ENCODE results near the gene CYP2D6.
"Not testable (repeated sequence)": the region's sequence is repeated elsewhere in the genome, so short reads cannot be mapped to it uniquely, and the experiment has no call there.

Gene CYP2D6

DNA sequence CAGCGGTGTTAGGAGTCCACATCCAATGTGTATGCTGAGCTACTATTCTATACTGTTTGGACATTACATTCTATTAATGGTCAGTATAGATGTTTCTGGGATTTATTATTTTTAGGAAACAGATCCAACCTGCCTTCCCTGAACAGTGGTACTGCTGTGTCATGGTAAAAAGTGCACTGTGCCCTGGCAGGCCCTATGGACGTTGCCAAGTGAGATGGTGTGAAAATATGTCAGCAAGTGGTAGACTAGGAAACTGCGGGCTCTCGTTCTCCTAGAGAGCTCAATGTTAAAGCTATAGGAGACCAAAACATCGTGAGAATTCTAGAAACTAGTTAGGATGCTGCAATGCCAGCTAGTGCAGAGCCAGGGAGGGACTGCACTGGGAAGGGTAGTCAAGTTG, 26.0 kb upstream of the CYP2D6 start:
- DNase-seq = no peak

DNA sequence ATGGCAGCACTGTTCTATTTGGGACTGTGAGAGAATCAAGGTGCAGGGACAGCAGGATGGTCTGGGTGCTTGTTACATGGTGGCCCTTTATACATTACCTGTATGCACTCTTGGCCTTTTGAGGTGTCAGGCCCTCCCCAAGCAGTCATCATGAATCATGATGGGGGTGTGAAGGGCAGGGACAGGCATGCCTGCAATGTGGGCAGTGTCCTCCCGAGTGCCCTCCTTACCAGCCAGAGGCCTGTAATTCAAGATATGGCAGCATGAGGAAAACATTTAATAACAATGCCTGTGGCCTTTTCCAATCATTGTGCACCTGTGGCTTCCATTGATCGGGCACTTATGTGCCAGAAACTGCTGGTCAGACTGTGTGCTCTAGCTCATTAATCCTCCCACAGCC, 25.5 kb upstream of the CYP2D6 start:
- no peak for DNase-seq

DNA sequence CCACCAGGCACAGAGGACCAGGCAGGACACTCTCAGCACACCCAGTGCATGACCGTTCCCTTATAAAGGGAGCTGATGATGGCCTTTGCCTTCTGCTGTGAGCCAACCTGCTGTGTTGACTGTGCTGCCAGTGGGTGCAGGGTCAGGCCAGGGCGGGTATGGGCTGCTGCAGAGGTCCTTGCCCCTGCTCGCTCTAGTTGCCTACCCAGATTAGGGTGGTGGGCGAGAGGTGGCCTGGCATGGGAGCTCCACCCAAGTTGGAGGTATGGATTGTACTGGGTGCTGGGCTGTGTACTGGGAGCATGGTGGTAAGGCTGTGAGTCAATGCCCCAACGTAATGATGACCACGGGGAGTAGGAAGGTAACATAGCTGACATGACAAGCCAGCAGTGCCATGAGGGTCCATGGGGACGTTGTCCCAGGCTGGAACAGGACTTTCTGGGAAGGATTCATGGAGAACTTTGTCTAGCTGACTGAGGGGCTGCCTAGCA, 24.5 kb upstream of the CYP2D6 start:
- no peak for DNase-seq

DNA sequence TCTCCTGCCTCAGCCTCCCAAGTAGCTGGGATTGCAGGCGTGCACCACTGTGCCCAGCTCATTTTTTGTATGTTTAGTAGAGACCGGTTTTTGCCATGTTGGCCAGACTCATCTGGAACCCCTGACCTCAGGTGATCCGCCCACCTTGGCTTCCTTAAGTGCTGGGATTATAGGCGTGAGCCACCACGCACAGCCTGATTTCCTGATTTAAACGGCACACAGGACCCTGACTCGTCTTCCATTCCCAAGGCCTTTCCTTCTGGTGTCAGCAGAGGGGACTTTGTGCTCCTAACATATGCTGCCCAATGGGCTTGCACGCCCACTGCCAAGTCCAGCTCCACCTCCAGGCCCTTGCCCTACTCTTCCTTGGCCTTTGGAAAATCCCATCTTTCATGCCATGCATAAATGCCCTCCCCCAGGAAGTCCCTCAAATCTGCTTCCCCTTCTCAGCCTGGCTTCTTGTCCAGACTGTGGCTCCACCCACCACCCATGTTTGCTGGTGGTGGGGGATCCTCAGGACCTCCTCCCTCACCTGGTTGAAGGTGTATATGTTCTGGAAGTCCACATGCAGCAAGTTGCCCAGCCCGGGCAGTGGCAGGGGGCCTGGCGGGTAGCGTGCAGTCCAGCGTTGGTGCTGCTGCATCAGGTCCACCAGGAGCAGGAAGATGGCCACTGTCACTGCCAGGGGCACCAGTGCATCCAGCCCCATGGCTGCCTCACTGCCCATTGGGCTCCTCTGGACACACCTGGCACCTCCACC, 23.9 kb upstream of the CYP2D6 start:
- no peak for DNase-seq

DNA sequence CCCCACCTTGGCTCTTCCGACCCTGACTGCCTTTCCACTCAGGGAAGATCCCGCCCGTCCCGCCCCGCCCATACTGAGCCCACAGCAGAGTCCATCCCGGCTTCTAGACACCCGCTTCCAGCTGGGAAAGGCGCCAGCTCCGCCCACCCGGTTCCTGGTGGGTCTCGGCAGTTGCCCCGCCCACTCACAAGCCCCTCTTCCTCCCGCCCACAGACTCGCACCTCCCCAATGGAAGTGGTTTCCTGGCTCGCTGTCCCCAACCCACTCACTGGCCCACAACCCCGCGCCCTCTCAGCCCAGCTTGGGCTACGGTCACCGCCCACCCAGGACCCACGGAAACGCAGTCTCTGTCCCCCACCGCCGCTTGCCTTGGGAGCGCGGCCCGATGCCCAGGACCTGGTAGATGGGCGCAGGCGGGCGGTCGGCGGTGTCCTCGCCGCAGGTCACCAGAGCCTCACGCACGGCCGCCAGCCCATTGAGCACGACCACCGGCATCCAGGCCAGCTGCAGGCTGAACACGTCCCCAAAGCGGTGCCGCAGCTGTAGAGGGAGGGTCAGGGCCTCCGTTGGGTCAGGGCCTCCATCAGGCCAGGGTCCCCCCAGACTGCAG, 22.2 kb upstream of the CYP2D6 start:
- no peak for DNase-seq

DNA sequence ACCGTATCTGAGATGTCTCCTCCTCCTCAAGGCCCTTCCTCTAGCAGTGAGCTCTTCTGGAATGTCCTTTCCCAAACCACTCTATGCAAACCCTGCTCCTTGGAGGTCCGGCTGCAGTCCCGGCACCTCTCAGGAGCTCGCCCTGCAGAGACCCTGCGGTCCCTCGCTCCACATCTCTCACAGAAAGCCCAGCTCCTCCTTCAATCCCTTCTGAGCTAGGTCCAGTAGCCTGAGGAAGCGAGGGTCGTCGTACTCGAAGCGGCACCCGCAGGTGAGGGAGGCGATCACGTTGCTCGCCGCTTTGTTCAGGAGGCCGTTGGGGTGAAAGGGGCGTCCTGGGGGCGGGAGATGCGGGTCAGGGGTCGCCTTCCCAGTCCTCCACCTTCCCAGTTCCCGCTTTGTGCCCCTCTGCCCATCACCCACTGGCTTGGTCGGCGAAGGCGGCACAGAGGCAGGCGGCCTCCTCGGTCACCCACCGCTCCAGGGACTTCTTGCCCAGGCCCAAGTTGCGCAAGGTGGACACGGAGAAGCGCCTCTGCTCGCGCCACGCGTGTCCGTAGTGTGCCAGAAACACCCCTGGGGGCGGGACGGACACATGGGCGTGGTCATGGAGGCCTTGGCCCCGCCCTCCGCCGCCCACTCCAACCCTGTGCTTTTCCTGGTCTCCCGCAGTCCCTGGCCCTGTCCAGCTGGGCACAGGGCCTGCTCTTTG, 21.5 kb upstream of the CYP2D6 start:
- DNase-seq = no peak

DNA sequence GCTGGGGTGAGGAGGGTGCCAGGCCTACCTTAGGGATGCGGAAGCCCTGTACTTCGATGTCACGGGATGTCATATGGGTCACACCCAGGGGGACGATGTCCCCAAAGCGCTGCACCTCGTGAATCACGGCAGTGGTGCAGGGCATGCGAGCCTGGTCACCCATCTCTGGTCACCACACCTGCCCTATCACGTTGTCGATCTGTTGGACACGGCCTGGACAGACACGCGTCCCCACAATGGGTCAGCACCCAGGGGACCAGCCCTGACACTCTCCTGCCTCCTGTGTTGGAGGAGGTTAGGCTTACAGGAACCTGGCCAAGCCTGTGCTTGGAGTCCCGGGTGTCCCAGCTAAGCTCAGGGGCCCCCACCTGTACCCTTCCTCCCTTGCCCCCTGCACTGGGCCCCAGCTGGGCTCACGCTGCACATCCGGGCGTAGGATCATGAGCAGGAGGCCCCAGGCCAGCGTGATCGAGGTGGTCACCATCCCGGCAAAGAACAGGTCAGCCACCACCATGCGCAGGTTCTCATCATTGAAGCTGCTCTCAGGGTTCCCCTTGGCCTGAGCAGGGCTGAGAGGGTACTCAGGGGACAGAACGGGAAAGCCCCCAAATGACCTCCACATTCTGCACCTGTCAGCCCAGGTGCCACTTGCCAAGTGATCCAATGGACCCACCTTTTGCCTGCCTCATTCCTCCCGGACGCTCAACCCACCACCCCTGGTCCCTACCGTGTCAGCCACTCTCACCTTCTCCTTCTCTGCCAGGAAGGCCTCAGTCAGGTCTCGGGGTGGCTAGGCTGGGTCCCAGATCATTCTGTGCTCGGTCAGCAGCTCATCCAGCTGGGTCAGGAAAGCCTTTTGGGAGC, 20.3 kb upstream of the CYP2D6 start:
- no peak for DNase-seq

DNA sequence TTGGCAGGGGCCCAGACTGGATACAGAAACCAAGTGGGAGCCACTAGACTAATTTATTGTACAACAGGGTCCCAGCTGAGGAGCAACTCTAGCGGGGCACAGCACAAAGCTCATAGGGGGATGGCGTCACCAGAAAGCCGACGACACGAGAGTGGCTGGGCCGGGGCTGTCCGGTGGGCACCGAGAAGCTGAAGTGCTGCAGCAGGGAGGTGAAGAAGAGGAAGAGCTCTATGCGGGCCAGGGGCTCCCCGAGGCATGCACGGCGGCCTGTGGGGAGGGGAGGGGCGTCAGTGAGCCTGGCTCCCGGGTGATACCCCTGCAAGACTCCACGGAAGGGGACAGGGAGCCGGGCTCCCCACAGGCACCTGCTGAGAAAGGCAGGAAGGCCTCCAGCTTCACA, 19.2 kb upstream of the CYP2D6 start:
- not testable (repeated sequence) for DNase-seq

DNA sequence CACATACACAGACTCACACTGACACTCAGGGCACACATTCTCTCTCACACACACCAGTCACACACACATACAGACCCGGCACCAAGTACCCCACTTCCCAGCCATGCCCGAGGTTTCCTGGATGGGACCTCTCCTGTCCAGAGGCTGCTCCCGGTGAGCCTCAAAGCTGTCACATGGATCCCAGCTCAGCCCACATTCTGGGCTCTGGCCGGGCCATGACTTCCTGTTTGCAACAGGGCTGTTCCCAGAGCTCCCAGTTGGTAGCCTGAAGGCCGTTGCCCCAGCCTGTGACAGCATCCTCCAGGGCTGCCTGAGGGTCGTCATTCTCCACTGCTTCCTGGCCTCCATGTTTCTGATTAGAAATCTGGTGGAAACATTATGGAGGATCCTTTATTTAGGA, 14.6 kb upstream of the CYP2D6 start:
- DNase-seq = no peak

DNA sequence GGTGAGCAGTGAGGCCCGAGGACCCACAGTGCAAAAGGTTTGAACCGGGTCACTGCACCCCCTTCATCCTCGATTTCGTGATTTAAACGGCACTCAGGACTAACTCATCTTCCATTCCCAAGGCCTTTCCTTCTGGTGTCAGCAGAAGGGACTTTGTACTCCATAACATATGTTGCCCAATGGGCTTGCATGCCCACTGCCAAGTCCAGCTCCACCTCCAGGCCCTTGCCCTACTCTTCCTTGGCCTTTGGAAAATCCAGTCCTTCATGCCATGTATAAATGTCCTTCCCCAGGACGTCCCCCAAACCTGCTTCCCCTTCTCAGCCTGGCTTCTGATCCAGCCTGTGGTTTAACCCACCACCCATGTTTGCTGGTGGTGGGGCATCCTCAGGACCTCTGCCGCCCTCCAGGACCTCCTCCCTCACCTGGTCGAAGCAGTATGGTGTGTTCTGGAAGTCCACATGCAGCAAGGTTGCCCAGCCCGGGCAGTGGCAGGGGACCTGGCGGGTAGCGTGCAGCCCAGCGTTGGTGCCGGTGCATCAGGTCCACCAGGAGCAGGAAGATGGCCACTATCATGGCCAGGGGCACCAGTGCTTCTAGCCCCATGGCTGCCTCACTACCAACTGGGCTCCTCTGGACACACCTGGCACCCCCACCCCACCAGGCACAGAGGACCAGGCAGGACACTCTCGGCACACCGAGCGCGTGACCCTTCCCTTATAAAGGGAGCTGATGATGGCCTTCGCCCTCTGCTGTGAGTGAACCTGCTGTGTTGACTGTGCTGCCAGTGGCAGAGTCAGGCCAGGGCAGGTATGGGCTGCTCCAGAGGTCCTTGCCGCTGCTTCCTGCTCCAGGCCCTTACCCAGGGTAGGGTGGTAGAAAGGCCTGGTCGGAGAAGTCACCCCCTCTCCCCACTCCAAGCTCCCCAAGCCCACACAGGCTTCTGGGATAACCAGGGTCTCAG, 13.5 kb upstream of the CYP2D6 start:
- not testable (repeated sequence) for DNase-seq

DNA sequence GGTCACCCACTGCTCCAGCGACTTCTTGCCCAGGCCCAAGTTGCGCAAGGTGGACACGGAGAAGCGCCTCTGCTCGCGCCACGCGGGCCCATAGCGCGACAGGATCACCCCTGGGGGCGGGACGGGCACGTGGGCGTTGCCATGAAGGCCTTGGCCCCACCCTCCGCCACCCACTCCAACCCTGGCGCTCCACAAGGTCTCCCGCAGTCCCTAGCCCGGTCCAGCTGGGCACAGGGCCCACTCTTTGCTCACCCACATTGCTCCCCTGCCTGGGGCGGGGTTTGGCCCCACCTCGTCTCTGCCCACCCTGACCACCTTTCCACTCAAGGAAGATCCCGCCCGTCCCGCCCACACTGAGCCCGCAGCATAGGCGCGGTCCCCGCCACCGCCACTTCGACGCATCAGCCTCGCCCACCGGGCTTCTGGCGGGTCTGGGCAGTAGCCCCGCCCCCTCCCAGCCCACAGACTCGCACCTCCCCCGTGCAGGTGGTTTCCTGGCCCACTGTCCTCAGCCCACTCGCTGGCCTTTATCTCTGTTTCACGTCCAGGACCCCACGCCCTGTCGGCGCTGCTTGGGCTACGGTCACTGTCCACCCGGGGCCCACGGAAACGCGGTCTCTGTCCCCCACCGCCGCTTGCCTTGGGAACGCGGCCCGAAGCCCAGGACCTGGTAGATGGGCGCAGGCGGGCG, 12.3 kb upstream of the CYP2D6 start:
- DNase-seq = no peak

DNA sequence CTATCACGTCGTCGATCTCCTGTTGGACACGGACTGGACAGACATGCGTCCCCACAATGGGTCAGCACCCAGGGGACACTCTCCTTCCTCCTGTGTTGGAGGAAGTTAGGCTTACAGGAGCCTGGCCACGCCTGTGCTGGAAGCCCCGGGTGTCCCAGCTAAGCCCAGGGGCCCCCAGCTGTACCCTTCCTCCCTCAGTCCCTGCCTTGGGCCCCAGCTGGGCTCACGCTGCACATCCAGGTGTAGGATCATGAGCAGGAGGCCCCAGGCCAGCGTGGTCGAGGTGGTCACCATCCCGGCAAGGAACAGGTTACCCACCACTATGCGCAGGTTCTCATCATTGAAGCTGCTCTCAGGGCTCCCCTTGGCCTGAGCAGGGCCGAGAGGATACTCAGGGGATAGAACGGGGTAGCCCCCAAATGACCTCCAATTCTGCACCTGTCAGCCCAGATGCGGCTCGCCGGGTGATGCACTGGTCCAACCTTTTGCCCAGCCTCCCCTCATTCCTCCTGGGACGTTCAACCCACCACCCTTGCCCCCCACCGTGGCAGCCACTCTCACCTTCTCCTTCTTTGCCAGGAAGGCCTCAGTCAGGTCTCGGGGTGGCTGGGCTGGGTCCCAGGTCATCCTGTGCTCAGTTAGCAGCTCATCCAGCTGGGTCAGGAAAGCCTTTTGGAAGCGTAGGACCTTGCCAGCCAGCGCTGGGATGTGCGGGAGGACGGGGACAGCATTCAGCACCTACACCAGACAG, 10.9 kb upstream of the CYP2D6 start:
- DNase-seq = not testable (repeated sequence)

DNA sequence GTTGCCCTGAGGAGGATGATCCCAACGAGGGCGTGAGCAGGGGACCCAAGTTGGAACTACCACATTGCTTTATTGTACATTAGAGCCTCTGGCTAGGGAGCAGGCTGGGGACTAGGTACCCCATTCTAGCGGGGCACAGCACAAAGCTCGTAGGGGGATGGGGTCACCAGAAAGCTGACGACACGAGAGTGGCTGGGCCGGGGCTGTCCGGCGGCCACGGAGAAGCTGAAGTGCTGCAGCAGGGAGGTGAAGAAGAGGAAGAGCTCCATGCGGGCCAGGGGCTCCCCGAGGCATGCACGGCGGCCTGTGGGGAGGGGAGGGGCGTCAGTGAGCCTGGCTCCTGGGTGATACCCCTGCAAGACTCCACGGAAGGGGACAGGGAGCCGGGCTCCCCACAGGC, 9.5 kb upstream of the CYP2D6 start:
- DNase-seq = not testable (repeated sequence)

DNA sequence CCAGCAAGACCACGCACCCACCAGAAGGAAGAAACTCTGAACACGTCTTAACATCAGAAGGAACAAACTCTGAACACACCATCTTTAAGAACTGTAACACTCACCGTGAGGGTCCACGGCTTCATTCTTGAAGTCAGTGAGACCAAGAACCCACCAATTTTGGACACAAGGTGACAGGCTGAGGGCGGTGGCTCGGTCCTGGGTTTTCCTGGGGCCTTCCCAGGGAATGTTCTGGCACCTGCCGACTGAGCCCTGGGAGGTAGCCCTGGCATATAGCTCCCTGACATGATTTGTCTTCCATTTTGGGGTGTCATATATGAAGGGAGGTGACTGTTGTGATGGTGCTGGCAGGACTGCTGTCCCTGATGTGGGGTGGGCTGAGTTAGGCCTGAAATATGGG, 8.9 kb upstream of the CYP2D6 start:
- DNase-seq = not testable (repeated sequence)

DNA sequence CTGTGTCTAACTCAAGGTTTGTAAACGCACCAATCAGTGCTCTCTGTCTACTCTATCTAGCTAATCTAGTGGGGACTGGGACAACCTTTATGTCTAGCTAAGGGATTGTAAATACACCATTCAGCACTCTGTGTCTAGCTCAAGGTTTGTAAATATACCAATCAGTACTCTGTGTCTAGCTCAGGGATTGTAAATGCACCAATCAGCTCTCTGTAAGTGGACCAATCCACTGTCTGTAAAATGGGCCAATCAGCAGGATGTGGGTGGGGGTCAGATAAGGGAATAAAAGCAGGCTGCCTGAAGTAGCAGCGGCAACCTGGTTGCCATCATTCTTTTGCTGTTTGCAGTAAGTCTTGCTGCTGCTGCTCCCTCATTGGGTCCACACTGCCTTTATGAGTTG, 8.4 kb upstream of the CYP2D6 start:
- no peak for DNase-seq

DNA sequence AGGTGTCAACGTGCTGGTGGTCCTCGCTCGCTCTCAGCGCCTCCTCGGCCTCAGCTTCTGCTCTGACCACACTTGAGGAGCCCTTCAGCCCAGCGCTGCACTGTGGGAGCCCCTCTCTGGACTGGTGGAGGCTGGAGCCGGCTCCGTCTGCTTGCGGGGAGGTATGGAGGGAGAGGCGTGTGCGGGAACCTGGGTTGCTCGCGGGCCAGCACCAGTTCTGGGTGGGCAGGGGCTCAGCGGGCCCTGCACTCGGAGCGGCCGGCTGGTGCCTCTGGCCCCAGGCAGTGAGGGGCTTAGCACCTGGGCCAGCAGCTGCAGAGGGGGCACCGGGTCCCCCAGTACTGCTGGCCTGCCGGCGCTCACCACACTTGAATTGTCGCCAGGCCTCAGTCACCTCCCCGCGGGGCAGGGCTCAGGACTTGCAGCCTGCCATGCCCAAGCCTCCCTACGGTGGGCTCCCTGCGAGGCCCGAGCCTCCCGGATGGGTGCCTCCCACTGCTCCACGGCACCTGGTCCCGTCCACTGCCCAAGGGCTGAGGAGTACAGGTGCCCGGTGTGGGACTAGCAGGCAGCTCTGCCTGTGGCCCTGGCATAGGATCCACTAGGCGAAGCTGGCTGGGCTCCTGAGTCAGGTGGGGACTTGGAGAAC, 7.6 kb upstream of the CYP2D6 start:
- DNase-seq = no peak

DNA sequence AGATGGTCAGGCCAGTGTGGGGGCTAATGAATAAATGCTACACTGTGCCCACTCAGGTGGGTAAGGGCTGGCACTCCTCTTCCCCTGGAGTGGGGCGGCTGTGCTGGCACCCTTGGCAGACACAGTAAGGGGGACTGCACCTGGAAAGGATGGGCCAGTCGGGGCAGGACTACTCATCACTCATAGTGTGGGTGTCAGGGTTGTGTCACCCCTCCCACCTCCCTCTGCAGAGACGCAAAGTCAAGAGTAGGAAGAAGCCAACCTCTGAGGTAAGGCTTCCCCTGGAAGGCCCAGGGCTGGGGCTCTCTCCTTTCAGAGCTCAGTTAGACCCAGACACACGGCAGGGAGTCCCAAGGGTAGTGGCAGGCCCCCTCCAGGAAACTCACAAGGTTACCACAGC, 5.1 kb upstream of the CYP2D6 start:
- not testable (repeated sequence) for DNase-seq

DNA sequence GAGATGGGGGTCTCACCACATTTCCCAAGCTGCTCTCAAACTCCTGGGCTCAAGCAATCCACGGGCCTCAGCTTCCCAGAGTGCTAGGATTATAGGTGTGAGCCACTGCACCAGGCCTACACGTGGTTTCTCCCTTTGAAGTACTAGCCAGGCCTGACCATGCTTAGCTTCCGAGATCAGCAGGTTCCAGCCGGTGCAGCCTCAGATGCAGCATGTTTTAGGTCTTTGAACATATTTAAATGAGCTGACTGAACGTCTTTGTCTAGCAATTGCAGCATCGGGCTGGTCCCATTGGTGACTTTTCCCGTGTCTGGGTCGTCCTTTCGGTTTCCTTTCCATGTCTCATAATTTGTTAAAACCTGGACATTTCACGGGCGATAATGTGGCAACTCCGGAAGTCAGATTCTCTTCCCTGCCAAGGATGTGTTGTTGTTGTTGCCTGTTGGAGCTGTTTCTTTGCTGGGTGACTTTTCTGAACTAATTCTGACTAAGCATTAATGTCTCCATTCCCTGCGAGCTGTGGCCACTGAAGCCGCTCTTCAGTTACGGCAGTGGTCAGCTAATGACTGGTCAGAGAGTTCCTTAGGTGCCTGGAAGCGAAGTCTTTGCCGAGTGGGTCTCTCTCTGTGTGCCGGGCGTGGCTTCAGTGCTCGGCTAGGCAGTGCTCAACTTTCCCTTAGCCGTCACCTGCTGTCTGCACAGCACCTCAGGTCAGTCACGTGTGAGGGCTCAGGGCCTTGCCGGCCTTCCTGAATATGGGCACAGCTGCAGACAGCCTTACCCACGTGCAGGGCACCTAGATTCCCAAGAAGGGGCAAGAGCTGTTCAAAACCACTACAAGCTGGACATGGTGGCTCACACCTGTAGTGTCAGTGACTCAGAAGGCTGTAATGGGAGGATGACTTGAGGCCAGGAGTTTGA, 3.8 kb upstream of the CYP2D6 start:
- DNase-seq = no peak

DNA sequence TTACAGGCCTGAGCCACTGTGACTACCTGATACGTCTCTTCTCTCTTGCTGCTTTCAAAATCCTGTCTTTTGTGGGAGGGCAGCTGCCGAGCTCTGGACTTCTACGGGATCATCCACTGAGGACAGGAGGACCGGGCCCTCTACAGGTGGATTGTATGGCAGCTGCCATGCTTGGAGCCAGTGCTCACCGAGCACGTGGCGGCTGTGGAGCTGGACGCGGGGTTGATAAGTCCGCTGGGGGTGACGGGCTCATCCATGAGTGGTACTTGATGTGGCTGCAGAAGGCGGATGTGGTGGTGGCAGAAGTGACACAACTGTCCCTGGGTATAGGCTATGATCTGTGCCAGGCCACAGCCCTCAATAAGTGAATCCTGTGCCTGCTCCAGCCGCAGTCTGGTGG, 1.8 kb upstream of the CYP2D6 start:
- no peak for DNase-seq
